MM.1S (cell line): ENCODE results near the gene ITGB2.

Experiments
- DNase-seq: peaks from one replicate; pipeline ENCODE4 v3.0.0-alpha.2; 2015
- H2AFZ ChIP-seq: fragments of 300-600 bp; sonication (generic); 2 replicates; pipeline ENCODE4 v1.6.0; 2016; ENCODE audit warnings: antibody characterized with exemption, low read length
- H3F3A ChIP-seq: fragments of 300-600 bp; sonication (generic); 2 replicates; pipeline ENCODE4 v1.6.1; 2016; ENCODE audit warnings: mild to moderate bottlenecking, antibody characterized with exemption, low read length, moderate library complexity, mixed read lengths; ENCODE audit not compliant: insufficient read depth
- H3K27ac ChIP-seq: fragments of 300-600 bp; sonication (generic); 2 replicates; pipeline ENCODE4 v1.5.1; 2016; ENCODE audit warnings: mild to moderate bottlenecking, low read length
- H3K27me3 ChIP-seq: fragments of 300-600 bp; sonication (generic); replicated peaks from 2 replicates; pipeline ENCODE4 v1.6.0; 2016; ENCODE audit warnings: low read length; ENCODE audit not compliant: insufficient read depth
- H3K36me3 ChIP-seq: fragments of 300-600 bp; sonication (generic); replicated peaks from 2 replicates; pipeline ENCODE4 v1.6.1; 2016; ENCODE audit warnings: mild to moderate bottlenecking, low read length, mixed read lengths; ENCODE audit not compliant: insufficient read depth
- H3K4me1 ChIP-seq: fragments of 300-600 bp; sonication (generic); 2 replicates; pipeline ENCODE4 v1.6.1; 2016; ENCODE audit warnings: low read length, mixed read lengths
- H3K4me2 ChIP-seq: fragments of 300-600 bp; sonication (generic); 2 replicates; pipeline ENCODE4 v1.6.0; 2016; ENCODE audit warnings: low read depth, low read length
- H3K4me3 ChIP-seq: fragments of 300-600 bp; sonication (generic); 2 replicates; pipeline ENCODE4 v1.5.1; 2016; ENCODE audit warnings: low read length, mixed read lengths
- H3K79me2 ChIP-seq: fragments of 300-600 bp; sonication (generic); 2 replicates; pipeline ENCODE4 v1.6.1; 2016; ENCODE audit warnings: mixed run types, low read length, mixed read lengths
- H3K9ac ChIP-seq: fragments of 300-600 bp; sonication (generic); 2 replicates; pipeline ENCODE4 v1.6.1; 2016; ENCODE audit warnings: low read length, mixed read lengths
- H3K9me2 ChIP-seq: fragments of 300-600 bp; sonication (generic); replicated peaks from 2 replicates; pipeline ENCODE4 v1.6.1; 2016; ENCODE audit warnings: mild to moderate bottlenecking, low read length, mixed read lengths; ENCODE audit not compliant: insufficient read depth
- H3K9me3 ChIP-seq: fragments of 300-600 bp; sonication (generic); replicated peaks from 2 replicates; pipeline ENCODE4 v1.6.1; 2016; ENCODE audit warnings: mild to moderate bottlenecking, low read length, mixed read lengths; ENCODE audit not compliant: insufficient read depth
- H4K20me1 ChIP-seq: fragments of 300-600 bp; sonication (generic); 2 replicates; pipeline ENCODE4 v1.6.1; 2016; ENCODE audit warnings: mild to moderate bottlenecking, low read length, moderate library complexity, mixed read lengths; ENCODE audit not compliant: insufficient read depth
- CTCF ChIP-seq: fragments of 300-600 bp; sonication (generic); IDR thresholded peaks from 2 replicates; pipeline ENCODE4 v1.5.1; 2016; ENCODE audit warnings: antibody characterized with exemption, low read length, mixed read lengths
- EZH2 ChIP-seq: fragments of 300-600 bp; sonication (generic); optimal IDR thresholded peaks from 2 replicates; pipeline ENCODE3; 2017; ENCODE audit warnings: low read depth, mild to moderate bottlenecking, antibody characterized with exemption, low read length, mixed read lengths
- EZH2phosphoT487 ChIP-seq: fragments of 300-600 bp; sonication (generic); IDR thresholded peaks from 2 replicates; pipeline ENCODE4 v1.6.1; 2018; ENCODE audit warnings: antibody characterized with exemption, low read length

Gene ITGB2

DNA sequence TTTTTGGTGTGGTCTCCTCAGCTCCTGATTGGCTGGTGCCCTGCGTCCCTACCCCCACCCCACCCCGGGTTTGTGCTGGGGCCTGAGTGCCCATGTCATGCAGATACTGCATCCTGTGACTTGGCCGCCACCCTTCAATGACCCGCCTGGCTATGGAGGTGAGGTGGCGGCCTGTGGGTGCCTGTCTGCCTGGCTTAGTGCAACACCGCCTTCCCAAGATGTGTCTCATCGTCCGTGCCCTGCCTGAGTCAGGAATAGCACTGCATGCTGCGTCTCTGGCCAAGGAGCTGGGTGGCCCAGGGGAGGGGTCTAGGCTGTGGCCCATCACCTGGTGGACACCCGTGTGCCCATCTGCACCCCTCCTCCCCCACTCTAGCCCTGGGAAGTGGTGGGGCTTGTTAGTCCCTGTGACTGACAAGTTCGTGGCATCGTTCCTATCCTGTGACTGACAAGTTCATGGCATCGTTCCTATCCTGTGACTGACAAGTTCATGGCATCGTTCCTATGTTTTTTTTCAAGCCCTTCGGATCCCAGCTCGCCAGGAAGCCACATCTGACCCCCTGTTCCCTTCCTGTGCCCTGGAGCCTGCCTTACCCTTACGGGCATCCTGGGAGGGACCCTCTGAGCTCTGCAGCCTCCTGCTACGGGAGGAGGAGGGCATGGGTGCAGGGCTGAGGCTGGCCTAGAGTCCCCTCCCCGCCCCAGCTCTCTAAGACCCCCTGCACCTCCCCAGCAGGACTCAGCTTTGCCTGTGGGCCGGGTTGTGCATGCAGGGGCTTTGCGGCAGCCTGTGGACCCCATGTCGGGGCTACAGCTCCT, 26.6 kb upstream of the ITGB2 start:
- Histone ChIP-seq H3K79me2 (peaks cover 80% of the 10 kb centered on the region), H4K20me1 (peaks cover 10% of the 10 kb centered on the region), H3K36me3 (0 out of 2 replicates have a peak, but pooled peaks cover 5% of the 10 kb centered on the region), H3K27ac (no peak overlapping the region), H3K9me3 (no peaks in the 10 kb centered on the region), H2AFZ (no peak overlapping the region), H3K4me2 (no peak overlapping the region), H3K4me3 (no peak overlapping the region), H3F3A (no peaks in the 10 kb centered on the region), H3K9ac (no peak overlapping the region), H3K9me2 (no peaks in the 10 kb centered on the region), H3K4me1 (no peaks in the 10 kb centered on the region), H3K27me3 (no peaks in the 10 kb centered on the region)
- DNase-seq, result no peak
- TF ChIP-seq EZH2 (no peak), CTCF (no peak), EZH2phosphoT487 (no peak)

- no peak overlapping the region for H2AFZ ChIP-seq
- no peak overlapping the region for H3K27ac ChIP-seq
- peaks cover 83% of the 10 kb centered on the region for H3K79me2 ChIP-seq
- H3K9ac ChIP-seq, result no peak overlapping the region
- no peak overlapping the region for H3K4me3 ChIP-seq
- TF ChIP-seq EZH2, result no peak
- no peak for TF ChIP-seq EZH2phosphoT487
- TF ChIP-seq CTCF, result no peak
- H3F3A ChIP-seq, result no peaks in the 10 kb centered on the region
- H3K36me3 ChIP-seq, result 0 out of 2 replicates have a peak, but pooled peaks cover 5% of the 10 kb centered on the region
- no peaks in the 10 kb centered on the region for H3K9me3 ChIP-seq
- no peaks in the 10 kb centered on the region for H3K27me3 ChIP-seq
- peaks cover 10% of the 10 kb centered on the region for H4K20me1 ChIP-seq
- DNase-seq, result no peak
- H3K9me2 ChIP-seq, result no peaks in the 10 kb centered on the region
- no peak overlapping the region for H3K4me2 ChIP-seq
- H3K4me1 ChIP-seq, result peaks cover 3% of the 10 kb centered on the region; the same call in 1 of the 2 replicates
These were observed 25.7 kb upstream of the ITGB2 start for GRCh38 chr21:44946254-44947041.

GRCh38 chr21:44944596-44944995, 23.9 kb upstream of the ITGB2 start:
- Histone ChIP-seq H3K9ac (no peak overlapping the region), H3K9me2 (no peaks in the 10 kb centered on the region), H3F3A (no peaks in the 10 kb centered on the region), H4K20me1 (peaks cover 9% of the 10 kb centered on the region), H3K4me1 (peaks cover 11% of the 10 kb centered on the region; the same call in 1 of the 2 replicates), H3K27ac (no peak overlapping the region), H3K4me3 (no peak overlapping the region), H3K9me3 (no peaks in the 10 kb centered on the region), H3K27me3 (no peaks in the 10 kb centered on the region), H3K4me2 (no peak overlapping the region), H3K36me3 (0 out of 2 replicates have a peak, but pooled peaks cover 5% of the 10 kb centered on the region), H3K79me2 (peaks cover 82% of the 10 kb centered on the region), H2AFZ (no peak overlapping the region)
- TF ChIP-seq EZH2 (no peak), EZH2phosphoT487 (no peak), CTCF (no peak)
- DNase-seq, result no peak
